ENCODE data around the gene CXorf38.

- TF ChIP-seq, protein P1, sequence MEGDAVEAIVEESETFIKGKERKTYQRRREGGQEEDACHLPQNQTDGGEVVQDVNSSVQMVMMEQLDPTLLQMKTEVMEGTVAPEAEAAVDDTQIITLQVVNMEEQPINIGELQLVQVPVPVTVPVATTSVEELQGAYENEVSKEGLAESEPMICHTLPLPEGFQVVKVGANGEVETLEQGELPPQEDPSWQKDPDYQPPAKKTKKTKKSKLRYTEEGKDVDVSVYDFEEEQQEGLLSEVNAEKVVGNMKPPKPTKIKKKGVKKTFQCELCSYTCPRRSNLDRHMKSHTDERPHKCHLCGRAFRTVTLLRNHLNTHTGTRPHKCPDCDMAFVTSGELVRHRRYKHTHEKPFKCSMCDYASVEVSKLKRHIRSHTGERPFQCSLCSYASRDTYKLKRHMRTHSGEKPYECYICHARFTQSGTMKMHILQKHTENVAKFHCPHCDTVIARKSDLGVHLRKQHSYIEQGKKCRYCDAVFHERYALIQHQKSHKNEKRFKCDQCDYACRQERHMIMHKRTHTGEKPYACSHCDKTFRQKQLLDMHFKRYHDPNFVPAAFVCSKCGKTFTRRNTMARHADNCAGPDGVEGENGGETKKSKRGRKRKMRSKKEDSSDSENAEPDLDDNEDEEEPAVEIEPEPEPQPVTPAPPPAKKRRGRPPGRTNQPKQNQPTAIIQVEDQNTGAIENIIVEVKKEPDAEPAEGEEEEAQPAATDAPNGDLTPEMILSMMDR (IDR thresholded peaks at IDR 0.05) = no peak
- TF ChIP-seq POLR2A (IDR thresholded peaks at IDR 0.05) = no peak
These were observed 18.9 kb downstream of the CXorf38 start for GRCh38 chrX:40628506-40628905.

All from lower leg skin (tissue), 3 donors.